Epithelial cell of esophagus (primary cell): ENCODE results near the gene ELMO1.
A peak's percentile ranks its signal among the peaks of the same experiment; 100 is the strongest.

Source experiments
- DNase-seq: peaks from one replicate; pipeline ENCODE4 v3.0.0; 2010; ENCODE audit warnings: low read depth
- H3K4me3 ChIP-seq: 2 replicates; pipeline ENCODE4 v1.5.1; 2011; ENCODE audit warnings: mild to moderate bottlenecking, low read length, control low read depth
- TF ChIP-seq, protein P1 (sequence below): IDR thresholded peaks from 2 replicates; pipeline ENCODE4 v1.5.1; 2011; ENCODE audit warnings: low read depth, mild to moderate bottlenecking, low read length, control low read depth, inconsistent platforms; ENCODE audit not compliant: insufficient read depth; ENCODE audit errors: missing control alignments

The ELMO1 gene

DNA sequence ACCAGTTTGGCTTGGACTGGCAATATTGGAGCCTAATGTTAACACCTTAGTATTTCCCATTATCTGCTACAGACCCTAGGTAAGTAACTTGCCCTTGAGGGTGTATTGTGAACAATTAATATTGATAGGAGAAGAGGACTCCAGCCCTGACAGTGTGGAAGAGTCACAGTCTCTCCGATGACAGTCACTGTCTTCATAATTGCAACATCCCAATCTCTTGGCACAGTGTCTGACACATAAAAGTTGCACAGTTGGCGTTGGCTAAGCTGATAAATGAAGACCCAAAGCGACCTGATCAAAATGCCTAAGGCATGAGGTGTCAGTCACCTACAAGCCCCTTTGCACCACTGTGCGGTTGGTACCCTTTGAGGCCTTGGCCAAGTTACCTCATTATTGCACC lies 569.6 kb downstream of the ELMO1 start:
- DNase-seq: no peak
- TF ChIP-seq, protein P1, sequence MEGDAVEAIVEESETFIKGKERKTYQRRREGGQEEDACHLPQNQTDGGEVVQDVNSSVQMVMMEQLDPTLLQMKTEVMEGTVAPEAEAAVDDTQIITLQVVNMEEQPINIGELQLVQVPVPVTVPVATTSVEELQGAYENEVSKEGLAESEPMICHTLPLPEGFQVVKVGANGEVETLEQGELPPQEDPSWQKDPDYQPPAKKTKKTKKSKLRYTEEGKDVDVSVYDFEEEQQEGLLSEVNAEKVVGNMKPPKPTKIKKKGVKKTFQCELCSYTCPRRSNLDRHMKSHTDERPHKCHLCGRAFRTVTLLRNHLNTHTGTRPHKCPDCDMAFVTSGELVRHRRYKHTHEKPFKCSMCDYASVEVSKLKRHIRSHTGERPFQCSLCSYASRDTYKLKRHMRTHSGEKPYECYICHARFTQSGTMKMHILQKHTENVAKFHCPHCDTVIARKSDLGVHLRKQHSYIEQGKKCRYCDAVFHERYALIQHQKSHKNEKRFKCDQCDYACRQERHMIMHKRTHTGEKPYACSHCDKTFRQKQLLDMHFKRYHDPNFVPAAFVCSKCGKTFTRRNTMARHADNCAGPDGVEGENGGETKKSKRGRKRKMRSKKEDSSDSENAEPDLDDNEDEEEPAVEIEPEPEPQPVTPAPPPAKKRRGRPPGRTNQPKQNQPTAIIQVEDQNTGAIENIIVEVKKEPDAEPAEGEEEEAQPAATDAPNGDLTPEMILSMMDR: no peak
- H3K4me3 ChIP-seq: no peak overlapping the region

DNA sequence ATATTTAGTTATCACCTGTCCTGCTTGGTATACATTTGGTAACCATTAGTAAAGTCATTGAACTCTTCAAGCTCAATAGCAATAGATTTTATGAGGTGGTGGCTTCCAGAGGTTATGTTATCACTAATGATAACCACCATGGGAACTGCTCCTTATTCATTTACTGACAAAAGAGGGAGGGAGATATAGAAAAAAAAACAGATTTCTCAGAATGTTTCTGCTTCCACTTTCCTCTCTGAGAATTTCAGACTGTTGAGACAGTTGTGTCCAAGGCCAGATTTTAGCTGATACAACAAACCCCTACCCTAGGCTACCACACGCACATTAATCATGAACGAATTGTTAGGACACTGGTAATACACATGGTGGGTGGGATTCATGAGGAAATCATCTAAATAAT lies 570.4 kb downstream of the ELMO1 start:
- TF ChIP-seq, protein P1: no peak

DNA sequence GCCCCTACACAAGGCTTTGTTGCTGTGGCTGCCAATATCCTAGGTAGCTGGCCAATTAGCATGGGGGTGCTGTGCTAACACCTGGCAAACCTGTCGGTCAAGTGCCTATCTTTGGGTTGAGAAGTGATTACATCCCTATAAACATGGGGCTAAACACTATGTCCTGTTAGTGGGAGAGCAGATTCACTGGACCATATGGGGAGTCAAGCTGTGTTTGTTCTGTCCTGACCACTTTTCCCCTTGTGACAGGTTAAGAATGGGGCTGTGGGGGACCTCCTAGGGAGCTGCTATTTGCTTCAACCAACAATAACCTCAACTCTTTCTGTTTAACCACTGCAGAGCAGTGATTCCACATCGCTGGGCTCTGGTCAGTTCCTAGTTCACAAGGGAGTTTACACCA lies 572.9 kb downstream of the ELMO1 start:
- peak; percentile 42 for DNase-seq
- no peak overlapping the region for H3K4me3 ChIP-seq
- TF ChIP-seq, protein P1: no peak

More for the DNA sequence above, 570.4 kb downstream of the ELMO1 start:
- H3K4me3 ChIP-seq: no peak overlapping the region
- no peak for DNase-seq

DNA sequence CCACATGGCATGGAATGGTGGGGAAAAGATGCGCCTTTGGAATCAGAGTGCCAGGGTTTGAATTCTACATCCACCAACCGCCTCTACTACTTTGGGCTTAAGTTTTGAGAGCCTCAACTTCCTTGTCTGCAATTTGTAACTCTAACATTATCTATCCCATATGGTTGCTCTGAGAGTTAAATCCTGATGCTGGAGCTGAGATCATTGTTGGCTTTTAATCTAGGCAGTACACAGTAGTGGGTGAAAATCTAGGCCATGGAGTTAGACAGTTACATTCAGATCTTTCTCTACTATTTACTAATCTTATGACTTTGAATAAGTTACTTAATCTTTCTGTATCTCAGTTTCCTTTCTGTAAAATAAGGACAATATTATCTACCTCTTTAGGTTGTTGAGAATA lies 574.6 kb downstream of the ELMO1 start:
- DNase-seq: no peak
- TF ChIP-seq, protein P1: no peak
- no peak overlapping the region for H3K4me3 ChIP-seq

GRCh38 chr7:36871863-36872262 lies 576.8 kb downstream of the ELMO1 start:
- DNase-seq: peak; percentile 9

GRCh38 chr7:36871355-36871738 lies 577.3 kb downstream of the ELMO1 start:
- no peak overlapping the region for H3K4me3 ChIP-seq
- TF ChIP-seq, protein P1: no peak
- no peak for DNase-seq

More at GRCh38 chr7:36871863-36872262, 576.8 kb downstream of the ELMO1 start:
- H3K4me3 ChIP-seq: no peak overlapping the region
- TF ChIP-seq, protein P1: no peak

- TF ChIP-seq, protein P1: no peak
Observed at GRCh38 chr7:36870625-36871354, 577.9 kb downstream of the ELMO1 start.

More at GRCh38 chr7:36870625-36871354, 577.9 kb downstream of the ELMO1 start:
- DNase-seq: no peak
- no peak overlapping the region for H3K4me3 ChIP-seq
